PFSK-1 (cell line): Measurements from ENCODE around the gene LYRM1.

ENCODE experiments used
- FOXP2 ChIP-seq: optimal IDR thresholded peaks from 2 replicates; pipeline ENCODE3; 2011; ENCODE audit warnings: borderline replicate concordance, control low read depth, inconsistent platforms; ENCODE audit not compliant: insufficient read depth; ENCODE audit errors: extremely low read length, extremely low read depth
- POLR2AphosphoS5 ChIP-seq: IDR thresholded peaks from 2 replicates; pipeline ENCODE4 v1.6.1; 2012; ENCODE audit warnings: low read depth, mild to moderate bottlenecking, control low read depth, low read length, moderate library complexity
- SIN3A ChIP-seq: IDR thresholded peaks from 2 replicates; pipeline ENCODE4 v1.6.1; 2012; ENCODE audit warnings: mild to moderate bottlenecking, low read length, moderate library complexity, borderline replicate concordance; ENCODE audit not compliant: insufficient read depth
- TAF1 ChIP-seq: IDR thresholded peaks from 2 replicates; pipeline ENCODE4 v1.6.1; 2012; ENCODE audit warnings: low read length, control low read depth, borderline replicate concordance; ENCODE audit not compliant: insufficient read depth
- TF ChIP-seq, protein P1 (sequence below), 2 experiments: IDR thresholded peaks; 2 replicates each; pipeline versions ENCODE4 v1.6.1 to v1.8.0; 2011 to 2012; ENCODE audit warnings: low read depth in 2 of 2, low read length in 2 of 2, control low read depth in 1 of 2, inconsistent platforms in 1 of 2, mild to moderate bottlenecking in 1 of 2, moderate library complexity in 1 of 2; ENCODE audit not compliant: insufficient read depth in 1 of 2

GRCh38 chr16:20941636-20941926 is 41.0 kb downstream of the LYRM1 start:
- TF ChIP-seq SIN3A (no peak), POLR2AphosphoS5 (no peak), TAF1 (no peak), FOXP2 (no peak)
- TF ChIP-seq, protein P1, sequence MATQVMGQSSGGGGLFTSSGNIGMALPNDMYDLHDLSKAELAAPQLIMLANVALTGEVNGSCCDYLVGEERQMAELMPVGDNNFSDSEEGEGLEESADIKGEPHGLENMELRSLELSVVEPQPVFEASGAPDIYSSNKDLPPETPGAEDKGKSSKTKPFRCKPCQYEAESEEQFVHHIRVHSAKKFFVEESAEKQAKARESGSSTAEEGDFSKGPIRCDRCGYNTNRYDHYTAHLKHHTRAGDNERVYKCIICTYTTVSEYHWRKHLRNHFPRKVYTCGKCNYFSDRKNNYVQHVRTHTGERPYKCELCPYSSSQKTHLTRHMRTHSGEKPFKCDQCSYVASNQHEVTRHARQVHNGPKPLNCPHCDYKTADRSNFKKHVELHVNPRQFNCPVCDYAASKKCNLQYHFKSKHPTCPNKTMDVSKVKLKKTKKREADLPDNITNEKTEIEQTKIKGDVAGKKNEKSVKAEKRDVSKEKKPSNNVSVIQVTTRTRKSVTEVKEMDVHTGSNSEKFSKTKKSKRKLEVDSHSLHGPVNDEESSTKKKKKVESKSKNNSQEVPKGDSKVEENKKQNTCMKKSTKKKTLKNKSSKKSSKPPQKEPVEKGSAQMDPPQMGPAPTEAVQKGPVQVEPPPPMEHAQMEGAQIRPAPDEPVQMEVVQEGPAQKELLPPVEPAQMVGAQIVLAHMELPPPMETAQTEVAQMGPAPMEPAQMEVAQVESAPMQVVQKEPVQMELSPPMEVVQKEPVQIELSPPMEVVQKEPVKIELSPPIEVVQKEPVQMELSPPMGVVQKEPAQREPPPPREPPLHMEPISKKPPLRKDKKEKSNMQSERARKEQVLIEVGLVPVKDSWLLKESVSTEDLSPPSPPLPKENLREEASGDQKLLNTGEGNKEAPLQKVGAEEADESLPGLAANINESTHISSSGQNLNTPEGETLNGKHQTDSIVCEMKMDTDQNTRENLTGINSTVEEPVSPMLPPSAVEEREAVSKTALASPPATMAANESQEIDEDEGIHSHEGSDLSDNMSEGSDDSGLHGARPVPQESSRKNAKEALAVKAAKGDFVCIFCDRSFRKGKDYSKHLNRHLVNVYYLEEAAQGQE (IDR thresholded peaks at IDR 0.05; ENCODE audit: insufficient read depth in 1 of 2, low read depth in 2 of 2, low read length in 2 of 2), result no peak
